Glutamatergic neuron (in vitro differentiated cells): ENCODE measurements around the gene TRIO. TPM values are rescaled to one million over a fixed set of nuclear protein-coding genes. Genes with fewer than 3 reads are reported as not detected.

Experiments used
- DNase-seq: peaks from one replicate; pipeline ENCODE4 v3.0.0; 2022
- H3K27ac Mint-ChIP-seq: one replicate; pipeline ENCODE4 v1.8.0; 2020; ENCODE audit warnings: mild to moderate bottlenecking, mixed read lengths, inconsistent platforms; ENCODE audit not compliant: unreplicated experiment
- H3K27me3 Mint-ChIP-seq: one replicate; pipeline ENCODE4 v1.8.0; 2020; ENCODE audit warnings: mild to moderate bottlenecking, moderate library complexity, mixed read lengths, inconsistent platforms; ENCODE audit not compliant: unreplicated experiment
- H3K36me3 Mint-ChIP-seq: one replicate; pipeline ENCODE4 v1.8.0; 2020; ENCODE audit warnings: mild to moderate bottlenecking, mixed read lengths, inconsistent platforms; ENCODE audit not compliant: unreplicated experiment
- H3K4me1 Mint-ChIP-seq: one replicate; pipeline ENCODE4 v1.8.0; 2020; ENCODE audit warnings: mild to moderate bottlenecking, low read depth, mixed read lengths, inconsistent platforms; ENCODE audit not compliant: unreplicated experiment
- H3K4me3 Mint-ChIP-seq: one replicate; pipeline ENCODE4 v1.8.0; 2020; ENCODE audit warnings: mild to moderate bottlenecking, mixed read lengths, inconsistent platforms; ENCODE audit not compliant: unreplicated experiment
- H3K9me3 Mint-ChIP-seq: one replicate; pipeline ENCODE4 v1.8.0; 2020; ENCODE audit warnings: mild to moderate bottlenecking, moderate library complexity, mixed read lengths, inconsistent platforms; ENCODE audit not compliant: unreplicated experiment
- total RNA-seq: library from RNA; stranded (reverse); fragmentation: NEBNext Ultra II Directional; extraction: Animal tissue kit (Norgen Biotek cat#: 25700); gene quantifications from one replicate; pipeline ENCODE4 v1.2.1, GENCODE V29; 2021; ENCODE audit not compliant: unreplicated experiment
- TF ChIP-seq, protein P1 (sequence below): fragments of 200-600 bp; sonication (generic); IDR thresholded peaks from one replicate; pipeline ENCODE4 v1.5.0; 2021; ENCODE audit not compliant: partially characterized antibody, unreplicated experiment

TRIO gene
- total RNA-seq, 1 donor from 2014 or later = 281 TPM

- no peak overlapping the region for H3K27ac Mint-ChIP-seq
- no peak overlapping the region for H3K4me3 Mint-ChIP-seq
- peaks cover 64% of the 10 kb centered on the region for H3K4me1 Mint-ChIP-seq
Observed at GRCh38 chr5:14263699-14264098, 120.6 kb downstream of the TRIO start.

DNA sequence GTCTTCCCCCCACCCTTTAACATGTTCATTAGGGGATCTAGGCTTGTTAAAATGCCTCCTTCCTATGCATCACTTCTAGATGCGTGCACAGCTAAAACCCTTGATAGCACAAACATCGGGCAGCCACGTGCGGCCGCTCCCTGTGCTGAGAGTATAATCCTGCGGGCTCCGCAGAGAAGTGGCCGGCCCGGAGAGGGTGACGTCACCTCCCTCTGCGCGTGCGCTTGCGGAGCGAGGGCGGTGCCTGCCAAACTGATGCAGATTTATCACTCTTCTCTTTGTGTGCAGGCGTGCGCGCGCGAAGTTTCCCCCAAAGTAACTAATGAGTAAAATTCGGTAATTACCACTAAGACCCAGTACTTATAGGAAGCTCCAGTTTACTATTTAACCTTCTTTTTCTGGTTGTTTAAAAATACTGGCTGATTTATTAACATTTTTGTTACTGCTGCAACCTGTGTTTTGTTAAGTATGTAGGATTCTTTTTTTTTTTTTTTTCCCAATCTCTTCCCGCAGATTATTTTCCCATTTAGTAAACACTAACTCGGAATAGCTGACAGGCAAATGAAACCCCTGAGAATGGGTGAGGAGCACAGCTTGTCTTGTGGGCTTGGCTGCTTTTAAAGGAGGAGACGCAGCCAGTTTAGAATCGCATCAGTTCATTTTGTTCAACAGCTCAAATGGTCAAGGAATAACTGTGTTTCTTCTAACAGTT, 121.6 kb downstream of the TRIO start:
- Mint-ChIP-seq H3K36me3 (no peaks in the 10 kb centered on the region), H3K9me3 (peaks cover 4% of the 10 kb centered on the region), H3K27ac (peak overlapping the region; percentile 97), H3K27me3 (peaks cover 2% of the 10 kb centered on the region), H3K4me3 (peak overlapping the region; percentile 84), H3K4me1 (peaks cover 65% of the 10 kb centered on the region)
- DNase-seq = peak; percentile 97
- TF ChIP-seq, protein P1, sequence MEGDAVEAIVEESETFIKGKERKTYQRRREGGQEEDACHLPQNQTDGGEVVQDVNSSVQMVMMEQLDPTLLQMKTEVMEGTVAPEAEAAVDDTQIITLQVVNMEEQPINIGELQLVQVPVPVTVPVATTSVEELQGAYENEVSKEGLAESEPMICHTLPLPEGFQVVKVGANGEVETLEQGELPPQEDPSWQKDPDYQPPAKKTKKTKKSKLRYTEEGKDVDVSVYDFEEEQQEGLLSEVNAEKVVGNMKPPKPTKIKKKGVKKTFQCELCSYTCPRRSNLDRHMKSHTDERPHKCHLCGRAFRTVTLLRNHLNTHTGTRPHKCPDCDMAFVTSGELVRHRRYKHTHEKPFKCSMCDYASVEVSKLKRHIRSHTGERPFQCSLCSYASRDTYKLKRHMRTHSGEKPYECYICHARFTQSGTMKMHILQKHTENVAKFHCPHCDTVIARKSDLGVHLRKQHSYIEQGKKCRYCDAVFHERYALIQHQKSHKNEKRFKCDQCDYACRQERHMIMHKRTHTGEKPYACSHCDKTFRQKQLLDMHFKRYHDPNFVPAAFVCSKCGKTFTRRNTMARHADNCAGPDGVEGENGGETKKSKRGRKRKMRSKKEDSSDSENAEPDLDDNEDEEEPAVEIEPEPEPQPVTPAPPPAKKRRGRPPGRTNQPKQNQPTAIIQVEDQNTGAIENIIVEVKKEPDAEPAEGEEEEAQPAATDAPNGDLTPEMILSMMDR = no peak

More at GRCh38 chr5:14263699-14264098, 120.6 kb downstream of the TRIO start:
- TF ChIP-seq, protein P1 = no peak
- Mint-ChIP-seq H3K9me3 (peaks cover 4% of the 10 kb centered on the region), H3K27me3 (peaks cover 2% of the 10 kb centered on the region), H3K36me3 (no peaks in the 10 kb centered on the region)
- DNase-seq = no peak

- peaks cover 65% of the 10 kb centered on the region for H3K4me1 Mint-ChIP-seq
- peak overlapping the region; percentile 51 for H3K4me3 Mint-ChIP-seq
- no peak for DNase-seq
- H3K27ac Mint-ChIP-seq = peak overlapping the region; percentile 75
- peaks cover 4% of the 10 kb centered on the region for H3K9me3 Mint-ChIP-seq
- peaks cover 2% of the 10 kb centered on the region for H3K27me3 Mint-ChIP-seq
- no peaks in the 10 kb centered on the region for H3K36me3 Mint-ChIP-seq
- TF ChIP-seq, protein P1 = no peak
Observed at GRCh38 chr5:14265570-14265969, 122.4 kb downstream of the TRIO start.

- no peak for DNase-seq
- Mint-ChIP-seq H3K27me3 (peaks cover 2% of the 10 kb centered on the region), H3K27ac (peak overlapping the region; percentile 20), H3K36me3 (no peaks in the 10 kb centered on the region), H3K4me3 (no peak overlapping the region), H3K9me3 (peaks cover 5% of the 10 kb centered on the region), H3K4me1 (peaks cover 62% of the 10 kb centered on the region)
- TF ChIP-seq, protein P1 = no peak
Observed at GRCh38 chr5:14266171-14266570, 123.0 kb downstream of the TRIO start.

GRCh38 chr5:14266686-14267085, 123.5 kb downstream of the TRIO start:
- H3K4me3 Mint-ChIP-seq = no peak overlapping the region
- no peak overlapping the region for H3K27ac Mint-ChIP-seq
- DNase-seq = no peak
- peaks cover 6% of the 10 kb centered on the region for H3K9me3 Mint-ChIP-seq
- TF ChIP-seq, protein P1 = no peak
- peaks cover 60% of the 10 kb centered on the region for H3K4me1 Mint-ChIP-seq
- peaks cover 2% of the 10 kb centered on the region for H3K27me3 Mint-ChIP-seq
- no peaks in the 10 kb centered on the region for H3K36me3 Mint-ChIP-seq
